ENCODE results near the gene KDM3B.
"Not testable (repeated sequence)": the region's sequence is repeated elsewhere in the genome, so short reads cannot be mapped to it uniquely, and the experiment has no call there.

KDM3B gene

DNA sequence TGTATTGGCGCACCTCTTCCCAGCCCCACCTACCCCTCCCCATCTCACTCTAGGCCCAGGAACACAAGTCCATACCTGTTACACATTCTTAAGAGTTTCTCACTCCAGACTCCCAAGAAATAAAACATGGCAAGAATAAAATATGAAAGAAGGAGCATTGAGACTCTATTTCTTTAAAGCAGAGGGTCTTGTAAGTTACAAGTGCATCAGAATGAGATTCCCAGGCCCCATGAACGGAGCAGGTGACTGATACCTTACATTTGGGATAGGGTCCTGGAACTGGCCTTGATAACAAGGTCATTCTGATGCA, 118.5 kb downstream of the KDM3B start (continued):
- TF ChIP-seq, protein P1, sequence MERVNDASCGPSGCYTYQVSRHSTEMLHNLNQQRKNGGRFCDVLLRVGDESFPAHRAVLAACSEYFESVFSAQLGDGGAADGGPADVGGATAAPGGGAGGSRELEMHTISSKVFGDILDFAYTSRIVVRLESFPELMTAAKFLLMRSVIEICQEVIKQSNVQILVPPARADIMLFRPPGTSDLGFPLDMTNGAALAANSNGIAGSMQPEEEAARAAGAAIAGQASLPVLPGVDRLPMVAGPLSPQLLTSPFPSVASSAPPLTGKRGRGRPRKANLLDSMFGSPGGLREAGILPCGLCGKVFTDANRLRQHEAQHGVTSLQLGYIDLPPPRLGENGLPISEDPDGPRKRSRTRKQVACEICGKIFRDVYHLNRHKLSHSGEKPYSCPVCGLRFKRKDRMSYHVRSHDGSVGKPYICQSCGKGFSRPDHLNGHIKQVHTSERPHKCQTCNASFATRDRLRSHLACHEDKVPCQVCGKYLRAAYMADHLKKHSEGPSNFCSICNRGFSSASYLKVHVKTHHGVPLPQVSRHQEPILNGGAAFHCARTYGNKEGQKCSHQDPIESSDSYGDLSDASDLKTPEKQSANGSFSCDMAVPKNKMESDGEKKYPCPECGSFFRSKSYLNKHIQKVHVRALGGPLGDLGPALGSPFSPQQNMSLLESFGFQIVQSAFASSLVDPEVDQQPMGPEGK (CRISPR knock-in tag; IDR thresholded peaks at IDR 0.05; ENCODE audit: borderline replicate concordance): no peak
- no peak; the same call in 1 of the 2 replicates for TF ChIP-seq ARNTL (CRISPR knock-in tag; IDR thresholded peaks at IDR 0.05; ENCODE audit: borderline replicate concordance, low read depth)
- TF ChIP-seq, protein P2, sequence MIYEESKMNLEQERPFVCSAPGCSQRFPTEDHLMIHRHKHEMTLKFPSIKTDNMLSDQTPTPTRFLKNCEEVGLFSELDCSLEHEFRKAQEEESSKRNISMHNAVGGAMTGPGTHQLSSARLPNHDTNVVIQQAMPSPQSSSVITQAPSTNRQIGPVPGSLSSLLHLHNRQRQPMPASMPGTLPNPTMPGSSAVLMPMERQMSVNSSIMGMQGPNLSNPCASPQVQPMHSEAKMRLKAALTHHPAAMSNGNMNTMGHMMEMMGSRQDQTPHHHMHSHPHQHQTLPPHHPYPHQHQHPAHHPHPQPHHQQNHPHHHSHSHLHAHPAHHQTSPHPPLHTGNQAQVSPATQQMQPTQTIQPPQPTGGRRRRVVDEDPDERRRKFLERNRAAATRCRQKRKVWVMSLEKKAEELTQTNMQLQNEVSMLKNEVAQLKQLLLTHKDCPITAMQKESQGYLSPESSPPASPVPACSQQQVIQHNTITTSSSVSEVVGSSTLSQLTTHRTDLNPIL (CRISPR knock-in tag; IDR thresholded peaks at IDR 0.05; ENCODE audit: low read depth): no peak

DNA sequence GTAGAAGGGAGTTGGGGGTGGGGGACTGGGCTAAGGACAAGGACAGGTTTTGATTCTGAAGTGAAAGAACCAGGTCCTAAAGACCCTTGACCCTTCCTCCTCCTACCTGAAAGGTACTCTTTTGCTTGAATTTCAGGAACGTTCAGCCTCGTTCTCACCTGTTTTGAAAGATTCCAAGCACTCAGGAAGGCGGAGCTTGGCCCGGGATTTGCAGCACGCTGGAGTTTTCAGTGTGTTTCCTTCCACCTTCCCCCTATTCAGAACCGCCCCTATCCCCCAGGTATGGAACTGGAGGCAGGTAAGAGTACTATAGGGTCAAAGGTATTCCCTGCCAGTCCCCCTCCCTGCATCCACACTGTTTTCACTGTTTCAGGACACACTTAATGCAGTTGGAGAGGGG, 119.9 kb downstream of the KDM3B start:
- peak; percentile 0; the same call in 2 of the 3 replicates for ATAC-seq
- TF ChIP-seq, protein P1 (CRISPR knock-in tag; IDR thresholded peaks at IDR 0.05; ENCODE audit: borderline replicate concordance): no peak
- TF ChIP-seq, protein P3, sequence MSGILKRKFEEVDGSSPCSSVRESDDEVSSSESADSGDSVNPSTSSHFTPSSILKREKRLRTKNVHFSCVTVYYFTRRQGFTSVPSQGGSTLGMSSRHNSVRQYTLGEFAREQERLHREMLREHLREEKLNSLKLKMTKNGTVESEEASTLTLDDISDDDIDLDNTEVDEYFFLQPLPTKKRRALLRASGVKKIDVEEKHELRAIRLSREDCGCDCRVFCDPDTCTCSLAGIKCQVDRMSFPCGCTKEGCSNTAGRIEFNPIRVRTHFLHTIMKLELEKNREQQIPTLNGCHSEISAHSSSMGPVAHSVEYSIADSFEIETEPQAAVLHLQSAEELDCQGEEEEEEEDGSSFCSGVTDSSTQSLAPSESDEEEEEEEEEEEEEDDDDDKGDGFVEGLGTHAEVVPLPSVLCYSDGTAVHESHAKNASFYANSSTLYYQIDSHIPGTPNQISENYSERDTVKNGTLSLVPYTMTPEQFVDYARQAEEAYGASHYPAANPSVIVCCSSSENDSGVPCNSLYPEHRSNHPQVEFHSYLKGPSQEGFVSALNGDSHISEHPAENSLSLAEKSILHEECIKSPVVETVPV (CRISPR knock-in tag; IDR thresholded peaks at IDR 0.05): no peak
- TF ChIP-seq RARB (CRISPR knock-in tag; IDR thresholded peaks at IDR 0.05) (no peak), ZNF70 (CRISPR knock-in tag; IDR thresholded peaks at IDR 0.05) (no peak), ZNF565 (CRISPR knock-in tag; conservative IDR thresholded peaks at IDR 0.05; ENCODE audit: low read depth) (no peak), ZFP30 (CRISPR knock-in tag; IDR thresholded peaks at IDR 0.05) (no peak), ESRRG (CRISPR knock-in tag; IDR thresholded peaks at IDR 0.05) (no peak), GLIS3 (CRISPR knock-in tag; IDR thresholded peaks at IDR 0.05) (no peak), ZC3H10 (CRISPR knock-in tag; IDR thresholded peaks at IDR 0.05) (no peak), CSDC2 (CRISPR knock-in tag; IDR thresholded peaks at IDR 0.05) (no peak), TOX (CRISPR knock-in tag; IDR thresholded peaks at IDR 0.05; ENCODE audit: borderline replicate concordance) (no peak), BACH2 (CRISPR knock-in tag; IDR thresholded peaks at IDR 0.05; ENCODE audit: borderline replicate concordance) (no peak), ARNTL (CRISPR knock-in tag; IDR thresholded peaks at IDR 0.05; ENCODE audit: borderline replicate concordance, low read depth) (no peak), OSR1 (CRISPR knock-in tag; IDR thresholded peaks at IDR 0.05) (no peak)
- TF ChIP-seq, protein P4, sequence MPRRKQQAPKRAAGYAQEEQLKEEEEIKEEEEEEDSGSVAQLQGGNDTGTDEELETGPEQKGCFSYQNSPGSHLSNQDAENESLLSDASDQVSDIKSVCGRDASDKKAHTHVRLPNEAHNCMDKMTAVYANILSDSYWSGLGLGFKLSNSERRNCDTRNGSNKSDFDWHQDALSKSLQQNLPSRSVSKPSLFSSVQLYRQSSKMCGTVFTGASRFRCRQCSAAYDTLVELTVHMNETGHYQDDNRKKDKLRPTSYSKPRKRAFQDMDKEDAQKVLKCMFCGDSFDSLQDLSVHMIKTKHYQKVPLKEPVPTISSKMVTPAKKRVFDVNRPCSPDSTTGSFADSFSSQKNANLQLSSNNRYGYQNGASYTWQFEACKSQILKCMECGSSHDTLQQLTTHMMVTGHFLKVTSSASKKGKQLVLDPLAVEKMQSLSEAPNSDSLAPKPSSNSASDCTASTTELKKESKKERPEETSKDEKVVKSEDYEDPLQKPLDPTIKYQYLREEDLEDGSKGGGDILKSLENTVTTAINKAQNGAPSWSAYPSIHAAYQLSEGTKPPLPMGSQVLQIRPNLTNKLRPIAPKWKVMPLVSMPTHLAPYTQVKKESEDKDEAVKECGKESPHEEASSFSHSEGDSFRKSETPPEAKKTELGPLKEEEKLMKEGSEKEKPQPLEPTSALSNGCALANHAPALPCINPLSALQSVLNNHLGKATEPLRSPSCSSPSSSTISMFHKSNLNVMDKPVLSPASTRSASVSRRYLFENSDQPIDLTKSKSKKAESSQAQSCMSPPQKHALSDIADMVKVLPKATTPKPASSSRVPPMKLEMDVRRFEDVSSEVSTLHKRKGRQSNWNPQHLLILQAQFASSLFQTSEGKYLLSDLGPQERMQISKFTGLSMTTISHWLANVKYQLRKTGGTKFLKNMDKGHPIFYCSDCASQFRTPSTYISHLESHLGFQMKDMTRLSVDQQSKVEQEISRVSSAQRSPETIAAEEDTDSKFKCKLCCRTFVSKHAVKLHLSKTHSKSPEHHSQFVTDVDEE (CRISPR knock-in tag; IDR thresholded peaks at IDR 0.05): no peak
- TF ChIP-seq, protein P2 (CRISPR knock-in tag; IDR thresholded peaks at IDR 0.05; ENCODE audit: low read depth): no peak

DNA sequence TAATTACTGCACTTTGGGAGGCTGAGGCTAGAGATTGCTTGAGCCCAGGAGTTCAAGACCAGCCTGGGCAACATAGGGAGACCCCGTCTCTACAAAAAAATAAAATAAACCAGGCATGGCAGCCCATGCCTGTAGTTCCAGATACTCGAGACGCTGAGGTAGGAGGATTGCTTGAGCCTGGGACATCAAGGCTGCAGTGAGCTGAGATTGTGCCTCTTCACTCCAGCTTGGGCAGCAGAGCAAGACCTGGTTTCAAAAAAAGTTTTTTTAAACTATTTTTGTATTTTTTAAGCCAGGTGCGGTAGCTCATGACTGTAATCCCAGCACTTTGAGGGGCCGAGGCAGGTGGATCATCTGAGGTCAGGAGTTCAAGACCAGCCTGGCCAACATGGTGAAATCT, 120.7 kb downstream of the KDM3B start:
- not testable (repeated sequence) for ATAC-seq

DNA sequence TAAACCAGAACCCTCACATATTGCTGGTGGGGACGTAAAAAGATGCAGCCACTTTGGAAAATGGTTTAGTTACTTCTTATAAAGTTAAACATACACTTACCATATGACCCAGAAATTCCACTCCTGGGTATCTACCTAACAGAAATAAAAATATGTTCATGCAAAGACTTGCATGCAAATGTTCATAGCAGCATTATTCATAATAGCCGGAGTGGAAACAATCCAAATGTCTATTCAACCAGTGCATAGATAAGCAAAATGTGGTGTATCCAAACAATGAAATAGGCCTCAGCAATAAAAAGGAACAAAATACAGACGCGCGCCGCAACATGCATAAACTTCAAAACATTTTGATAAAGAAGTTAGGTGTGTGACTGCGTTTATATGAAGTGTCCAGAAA, 124.4 kb downstream of the KDM3B start:
- ATAC-seq: no peak
- TF ChIP-seq PPARA (CRISPR knock-in tag; IDR thresholded peaks at IDR 0.05; ENCODE audit: borderline replicate concordance): no peak
- TF ChIP-seq ZNF565 (CRISPR knock-in tag; conservative IDR thresholded peaks at IDR 0.05; ENCODE audit: low read depth): no peak
- TF ChIP-seq SNAI2 (CRISPR knock-in tag; IDR thresholded peaks at IDR 0.05): no peak
- TF ChIP-seq, protein P2 (CRISPR knock-in tag; IDR thresholded peaks at IDR 0.05; ENCODE audit: low read depth): no peak
- no peak for TF ChIP-seq ZFP30 (CRISPR knock-in tag; IDR thresholded peaks at IDR 0.05)
- TF ChIP-seq ISL1 (CRISPR knock-in tag; IDR thresholded peaks at IDR 0.05): no peak
- no peak for TF ChIP-seq TCF4 (CRISPR knock-in tag; IDR thresholded peaks at IDR 0.05; ENCODE audit: borderline replicate concordance)

All from SK-N-SH treated with all-trans-retinoic acid at 6 μM for 48 hours (cell line).